Spleen (tissue), 11 donors: ENCODE measurements around the gene CDHR3. TPM values are rescaled to one million over a fixed set of nuclear protein-coding genes. Genes with fewer than 3 reads are reported as not detected.

Experiments
- DNase-seq: peaks from one replicate; pipeline ENCODE4 v3.0.0-alpha.2; 2020
- H3K27ac ChIP-seq, 8 donors: fragments of 200-600 bp; sonication (generic) in 7 of 8; 1 replicate in 4 of 8; 2 replicates in 4 of 8; pipeline versions ENCODE4 v1.5.0 to v1.8.0; 2016 to 2021; ENCODE audit warnings: inconsistent platforms in 4 of 8, mild to moderate bottlenecking in 4 of 8, moderate library complexity in 1 of 8
- H3K27me3 ChIP-seq, 7 donors: fragments of 200-600 bp; sonication (generic) in 6 of 7; replicated peaks in 1 of 7; 1 replicate in 4 of 7; 2 replicates in 3 of 7; pipeline versions ENCODE4 v1.5.0 to v1.8.0; 2016 to 2021; ENCODE audit warnings: inconsistent platforms in 3 of 7, mild to moderate bottlenecking in 1 of 7
- H3K36me3 ChIP-seq, 6 donors: fragments of 200-600 bp; sonication (generic) in 5 of 6; 1 replicate in 4 of 6; 2 replicates in 2 of 6; pipeline versions ENCODE4 v1.5.0 to v1.8.0; 2016 to 2021; ENCODE audit warnings: inconsistent platforms in 2 of 6
- H3K4me1 ChIP-seq, 6 donors: fragments of 200-600 bp; sonication (generic) in 5 of 6; 1 replicate in 3 of 6; 2 replicates in 3 of 6; pipeline versions ENCODE4 v1.5.0 to v1.8.0; 2016 to 2021; ENCODE audit warnings: inconsistent platforms in 3 of 6
- H3K4me3 ChIP-seq, 8 donors: fragments of 200-600 bp; sonication (generic) in 7 of 8; 1 replicate in 4 of 8; 2 replicates in 4 of 8; pipeline versions ENCODE4 v1.5.0 to v1.8.0; 2016 to 2021; ENCODE audit warnings: inconsistent platforms in 4 of 8, mild to moderate bottlenecking in 4 of 8, moderate library complexity in 2 of 8
- H3K9me3 ChIP-seq, 8 donors: fragments of 200-600 bp; sonication (generic) in 7 of 8; 1 replicate in 4 of 8; 2 replicates in 4 of 8; pipeline versions ENCODE4 v1.5.0 to v1.8.0; 2016 to 2021; ENCODE audit warnings: inconsistent platforms in 4 of 8
- POLR2A ChIP-seq, 3 donors: fragments of 450-650 bp; IDR thresholded peaks; one replicate each; pipeline ENCODE4 v1.5.1; 2017; ENCODE audit warnings: antibody characterized with exemption in 3 of 3, mild to moderate bottlenecking in 1 of 3
- POLR2AphosphoS5 ChIP-seq, 3 donors: sonication (generic); formaldehyde crosslinking; IDR thresholded peaks; one replicate each; pipeline ENCODE4 v1.5.1; 2017; ENCODE audit warnings: antibody characterized with exemption in 3 of 3
- WGBS, 5 donors: extraction: QIAGEN DNeasy Blood & Tissue Kit in 3 of 5; methylation state at CpG; one replicate each; pipeline versions ENCODE4 v1.1.5 to v1.1.7; 2013 to 2018; 5-methylcytosine and 5-hydroxymethylcytosine counted together
- intact Hi-C: fragments of 100-400 bp; cut with DNase I; formaldehyde crosslinking; loops from one replicate; pipeline ENCODE4 v1.15.0; 2023; ENCODE audit warnings: low total_unique reads
- polyA plus RNA-seq, 3 donors: library from polyadenylated mRNA; stranded (reverse); fragments of 200-250 nt; gene quantifications; one replicate each; pipeline ENCODE4 v1.2.1, GENCODE V29; 2013
- total RNA-seq, 7 donors: library from RNA; depleted of rRNA in 3 of 7; stranded (reverse); fragments of >200 nt in 3 of 7; fragmentation: NEBNext Ultra II Directional in 4 of 7; extraction: Animal tissue kit (Norgen Biotek cat#: 25700) in 4 of 7; gene quantifications; one replicate each; pipeline versions ENCODE4 v1.1.0 to v1.2.1, GENCODE V29; 2016 to 2021
- TF ChIP-seq, protein P1 (sequence below), 11 experiments: fragments of 200-600 bp in 7 of 11; fragments of 450-650 bp in 4 of 11; sonication (generic) in 4 of 11; IDR thresholded peaks in 8 of 11; conservative IDR thresholded peaks in 3 of 11; 1 replicate in 7 of 11; 2 replicates in 4 of 11; pipeline versions ENCODE4 v1.4.0 to v1.8.0; 2016 to 2021; ENCODE audit warnings: antibody characterized with exemption in 11 of 11, inconsistent platforms in 4 of 11, mild to moderate bottlenecking in 1 of 11
- donor health status: healthy with polysubstance abuse.
- donor health status: DM: no; HTN: no; CAD: no; lungs with moderate emphysema.
- donor health status: DM: no; HTN: no; CAD: no.
- donor health status: Bipolar disorder and iron deficiency.
- donor health status: healthy.
- donor health status: DM: no; HTN: no; CAD: no.
- donor health status: DM: yes; HTN: yes; CAD: no.

CDHR3 gene
- total and polyA plus RNA-seq, 10 donors = 0.32 to 3.8 (median 1.2) TPM

DNA sequence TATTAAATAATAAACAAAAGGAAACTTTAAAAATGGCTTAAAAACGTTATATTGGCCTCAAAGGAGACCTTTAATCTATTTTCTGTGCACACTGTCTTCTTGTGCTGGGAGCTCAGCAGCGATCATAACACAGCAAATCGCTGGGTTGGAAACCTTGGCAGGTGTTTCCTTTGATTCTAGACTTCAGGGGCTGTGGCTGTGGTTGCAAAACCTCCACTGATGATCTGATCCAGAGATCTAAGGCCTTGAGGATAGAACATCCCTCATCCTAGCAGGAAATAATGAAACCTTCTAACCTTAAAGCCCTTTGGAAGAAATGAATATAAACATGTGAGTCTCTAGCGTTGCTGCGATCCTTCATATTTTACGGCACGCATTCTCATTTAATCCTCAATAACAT is 29.8 kb downstream of the CDHR3 start:
- no peaks in the 10 kb centered on the region for H3K36me3 ChIP-seq
- no peak overlapping the region for H3K27ac ChIP-seq
- no peak for TF ChIP-seq POLR2AphosphoS5 (IDR thresholded peaks at IDR 0.05)
- TF ChIP-seq POLR2A (IDR thresholded peaks at IDR 0.05) = no peak
- TF ChIP-seq, protein P1, sequence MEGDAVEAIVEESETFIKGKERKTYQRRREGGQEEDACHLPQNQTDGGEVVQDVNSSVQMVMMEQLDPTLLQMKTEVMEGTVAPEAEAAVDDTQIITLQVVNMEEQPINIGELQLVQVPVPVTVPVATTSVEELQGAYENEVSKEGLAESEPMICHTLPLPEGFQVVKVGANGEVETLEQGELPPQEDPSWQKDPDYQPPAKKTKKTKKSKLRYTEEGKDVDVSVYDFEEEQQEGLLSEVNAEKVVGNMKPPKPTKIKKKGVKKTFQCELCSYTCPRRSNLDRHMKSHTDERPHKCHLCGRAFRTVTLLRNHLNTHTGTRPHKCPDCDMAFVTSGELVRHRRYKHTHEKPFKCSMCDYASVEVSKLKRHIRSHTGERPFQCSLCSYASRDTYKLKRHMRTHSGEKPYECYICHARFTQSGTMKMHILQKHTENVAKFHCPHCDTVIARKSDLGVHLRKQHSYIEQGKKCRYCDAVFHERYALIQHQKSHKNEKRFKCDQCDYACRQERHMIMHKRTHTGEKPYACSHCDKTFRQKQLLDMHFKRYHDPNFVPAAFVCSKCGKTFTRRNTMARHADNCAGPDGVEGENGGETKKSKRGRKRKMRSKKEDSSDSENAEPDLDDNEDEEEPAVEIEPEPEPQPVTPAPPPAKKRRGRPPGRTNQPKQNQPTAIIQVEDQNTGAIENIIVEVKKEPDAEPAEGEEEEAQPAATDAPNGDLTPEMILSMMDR (IDR thresholded peaks at IDR 0.05 in 8 of 11, conservative IDR thresholded peaks at IDR 0.05 in 3 of 11) = no peak
- intact Hi-C loops = no loop called here
- no peak overlapping the region for H3K4me3 ChIP-seq
- DNase-seq = no peak
- H3K4me1 ChIP-seq = no peaks in the 10 kb centered on the region
- peaks cover 0 to 11% (median 0%) of the 10 kb centered on the region in 7 donors for H3K27me3 ChIP-seq
- 22 to 39% (median 28%) methylated on average over 7 of the region's 7 CpGs for WGBS, 5 donors
- H3K9me3 ChIP-seq = no peaks in the 10 kb centered on the region

DNA sequence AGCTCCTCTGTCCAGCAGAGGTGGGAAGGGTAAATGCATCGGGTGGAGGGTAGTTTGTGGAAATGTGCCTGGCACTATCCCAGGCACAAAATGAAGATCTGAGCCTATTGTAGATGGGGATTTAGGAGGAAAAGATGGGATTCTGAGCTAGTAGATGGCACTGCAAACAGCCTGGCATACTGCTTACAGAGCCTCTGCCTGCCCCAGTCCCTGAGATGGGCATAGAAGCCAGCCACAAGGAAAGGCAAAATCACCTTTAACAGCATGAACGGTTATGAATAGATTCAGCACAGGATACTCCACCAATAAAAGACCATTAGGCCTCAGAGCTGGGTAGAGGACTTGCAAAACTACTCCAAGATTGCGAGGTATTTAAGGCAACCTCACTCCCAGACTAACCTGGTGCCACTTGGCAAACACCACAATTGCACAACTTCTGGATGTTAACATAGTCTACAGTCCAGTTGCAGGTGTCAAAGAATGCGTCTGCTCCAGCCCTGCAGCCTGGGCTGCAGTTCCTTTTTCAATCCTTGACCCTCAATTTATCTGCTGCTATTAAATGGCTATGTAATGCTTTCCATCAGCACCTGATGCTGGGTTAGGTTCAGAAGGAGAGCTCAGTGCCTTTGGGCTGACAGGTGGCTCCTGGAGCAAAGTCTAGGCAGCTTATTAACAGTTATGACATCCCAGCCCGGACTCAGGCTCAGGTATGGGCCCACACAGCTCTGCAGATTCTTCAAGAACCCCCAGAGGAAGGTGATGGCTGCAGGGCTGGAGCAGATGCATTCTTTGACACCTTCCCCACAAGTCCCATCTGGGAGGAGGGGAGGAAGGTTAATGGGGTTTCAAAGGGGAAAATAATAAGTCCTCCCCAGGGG is 34.0 kb downstream of the CDHR3 start:
- H3K27me3 ChIP-seq = peaks cover 0 to 17% (median 0%) of the 10 kb centered on the region in 7 donors
- TF ChIP-seq POLR2AphosphoS5 (IDR thresholded peaks at IDR 0.05) (no peak), POLR2A (IDR thresholded peaks at IDR 0.05) (no peak)
- TF ChIP-seq, protein P1 (IDR thresholded peaks at IDR 0.05 in 8 of 11, conservative IDR thresholded peaks at IDR 0.05 in 3 of 11) = no peak
- H3K9me3 ChIP-seq = no peaks in the 10 kb centered on the region
- no peak for DNase-seq
- 44 to 85% (median 58%) methylated on average over 3 to 5 of the region's 5 CpGs for WGBS, 5 donors
- no peak overlapping the region for H3K27ac ChIP-seq
- H3K4me1 ChIP-seq = no peaks in the 10 kb centered on the region
- intact Hi-C loops = no loop called here
- H3K36me3 ChIP-seq = no peaks in the 10 kb centered on the region
- H3K4me3 ChIP-seq = no peak overlapping the region

DNA sequence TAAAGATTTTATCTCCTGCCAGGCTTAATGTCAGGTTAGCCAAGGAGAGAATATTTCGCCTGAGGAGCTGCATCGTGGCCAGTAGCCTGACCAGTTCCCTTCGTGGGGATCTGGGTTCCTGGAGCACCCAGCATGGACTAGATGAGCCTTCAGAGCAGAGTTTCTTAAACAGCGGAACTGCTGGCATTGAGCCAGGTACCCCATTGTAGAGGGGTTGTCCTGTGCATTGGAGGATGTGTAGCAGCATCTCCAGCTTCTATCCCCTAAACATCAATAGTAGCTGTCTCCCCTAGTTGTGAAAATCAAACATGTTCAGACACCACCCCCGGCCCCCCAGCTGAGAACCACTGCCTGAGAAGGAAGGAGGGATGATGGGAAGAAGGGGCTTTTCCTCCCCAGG is 36.2 kb downstream of the CDHR3 start:
- no peaks in the 10 kb centered on the region for H3K36me3 ChIP-seq
- H3K9me3 ChIP-seq = no peaks in the 10 kb centered on the region
- H3K27ac ChIP-seq = no peak overlapping the region
- H3K4me3 ChIP-seq = no peak overlapping the region
- no peak for DNase-seq
- intact Hi-C loops = no loop called here
- H3K4me1 ChIP-seq = no peaks in the 10 kb centered on the region
- TF ChIP-seq POLR2A (IDR thresholded peaks at IDR 0.05) (no peak), POLR2AphosphoS5 (IDR thresholded peaks at IDR 0.05) (no peak)
- TF ChIP-seq, protein P1 (IDR thresholded peaks at IDR 0.05 in 8 of 11, conservative IDR thresholded peaks at IDR 0.05 in 3 of 11) = no peak
- peaks cover 0 to 8% (median 0%) of the 10 kb centered on the region in 7 donors for H3K27me3 ChIP-seq
- 79 to 86% (median 81%) methylated on average over 5 of the region's 5 CpGs for WGBS, 5 donors

DNA sequence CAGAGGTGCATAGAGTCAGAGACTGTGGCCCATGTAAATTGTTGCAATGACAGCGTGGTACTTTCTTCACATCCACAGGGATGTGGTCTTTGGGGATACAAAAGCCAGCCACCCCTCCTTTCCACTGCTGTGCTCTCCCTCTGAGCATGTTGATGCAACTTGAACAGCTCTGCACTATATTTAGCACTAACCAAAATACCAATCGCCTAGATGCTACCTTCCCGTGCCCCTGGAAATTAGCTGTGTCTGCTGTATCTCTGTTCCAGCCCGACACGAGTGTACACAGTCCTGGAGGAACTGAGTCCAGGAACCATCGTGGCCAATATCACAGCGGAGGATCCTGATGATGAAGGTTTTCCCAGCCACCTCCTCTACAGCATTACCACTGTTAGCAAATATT is 38.1 kb downstream of the CDHR3 start:
- no peak overlapping the region for H3K4me3 ChIP-seq
- DNase-seq = no peak
- H3K4me1 ChIP-seq = no peaks in the 10 kb centered on the region
- no peak overlapping the region for H3K27ac ChIP-seq
- 77 to 93% (median 89%) methylated on average over 7 of the region's 7 CpGs for WGBS, 5 donors
- peaks cover 0 to 9% (median 4%) of the 10 kb centered on the region in 8 donors for H3K9me3 ChIP-seq
- intact Hi-C loops = loop anchor here (10.0 kb wide), 1 partner anchor 346 kb away; no protein-coding TSS in a partner anchor
- peaks cover 0 to 6% (median 0%) of the 10 kb centered on the region in 7 donors for H3K27me3 ChIP-seq
- TF ChIP-seq POLR2AphosphoS5 (IDR thresholded peaks at IDR 0.05) = no peak
- H3K36me3 ChIP-seq = no peaks in the 10 kb centered on the region
